ENCODE measurements around the gene BANF1. TPM values are rescaled to one million over a fixed set of nuclear protein-coding genes. Genes with fewer than 3 reads are reported as not detected.
A peak's percentile ranks its signal among the peaks of the same experiment; 100 is the strongest.

The BANF1 gene, protein sequence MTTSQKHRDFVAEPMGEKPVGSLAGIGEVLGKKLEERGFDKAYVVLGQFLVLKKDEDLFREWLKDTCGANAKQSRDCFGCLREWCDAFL
- total RNA-seq (2021) (386 and 513 TPM in 2 replicates), Bru-seq, nascent RNA (percentile 94 among the genes with signal in this experiment), BruChase-seq, experiment 1, labeled RNA remaining after a 2-hour chase (percentile 98 among the genes with signal in this experiment), BruChase-seq, experiment 2, labeled RNA remaining after a 6-hour chase (percentile 99 among the genes with signal in this experiment)
- long read RNA-seq, transcript BANF1-208 (3 exons, 1,135 nt) = minor isoform, 9 of 1,085 reads
- long read RNA-seq, transcript BANF1-202 (3 exons, 946 nt) = minor isoform, 75 of 1,085 reads
- long read RNA-seq, transcript BANF1-201 (3 exons, 1,155 nt) = major isoform, 498 of 1,085 reads
- long read RNA-seq, partial matches to known transcripts = 452 of 1,085 reads
- long read RNA-seq, other reads (novel, unspliced or antisense) = 47 of 1,085 reads

DNA sequence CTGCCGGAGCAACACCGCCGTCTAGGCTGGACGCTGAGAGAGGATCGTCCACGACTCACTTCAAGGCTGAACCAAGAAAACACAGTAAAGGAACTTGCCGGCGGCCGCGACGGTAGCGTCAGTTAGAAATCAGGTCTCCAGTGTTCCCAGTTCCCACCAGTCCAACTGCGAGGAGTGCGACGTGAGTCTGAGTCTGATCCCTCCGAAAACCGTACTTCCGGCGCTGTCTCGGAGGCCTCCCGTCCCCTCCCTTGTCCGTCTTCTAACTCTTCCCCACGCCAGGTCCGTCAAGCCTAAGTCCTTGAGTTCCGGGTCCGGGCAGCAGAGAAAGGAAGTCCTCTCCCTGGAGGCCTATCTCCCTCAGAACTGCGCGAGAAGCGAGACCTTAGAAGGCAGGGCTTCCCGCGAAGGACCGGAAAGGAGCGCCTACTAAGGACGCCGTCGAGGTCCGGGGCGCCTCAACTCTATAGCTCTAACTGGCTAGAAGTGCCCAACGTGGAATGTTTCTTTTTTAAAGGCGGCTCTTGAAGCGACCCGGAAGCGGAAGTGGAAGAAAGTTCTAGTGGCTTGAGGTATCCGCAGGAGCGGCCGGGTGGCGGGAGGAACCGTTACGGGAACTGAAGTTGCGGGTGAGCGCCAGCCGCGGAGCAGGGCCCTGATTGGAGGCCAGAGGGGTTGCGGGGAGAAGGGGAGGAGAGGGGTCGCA lies at the start of gene BANF1, which contains the start of gene EIF1AD:
TSS of gene BANF1 (plus strand) at position 562 of the 706 bp plus-strand sequence. CDS start 748 bp downstream, outside the sequence.
TSS of gene EIF1AD (minus strand) at position 216 of the 706 bp plus-strand sequence. CDS start 1,768 bp downstream, outside the sequence.
- peak within 1 kb of the TSS; percentile 90 for H3K4me3 ChIP-seq
- H3K9me3 ChIP-seq (ENCODE audit: insufficient read depth, low read depth) = no peaks in the 10 kb centered on the region
- no peaks in the 10 kb centered on the region for H3K9me2 ChIP-seq (ENCODE audit: insufficient read depth)
- BruUV-seq (replicated peaks) = no TSS peak
- TF ChIP-seq EZH2 (IDR thresholded peaks at IDR 0.05; ENCODE audit: low read depth) = no peak
- TF ChIP-seq, protein P1, sequence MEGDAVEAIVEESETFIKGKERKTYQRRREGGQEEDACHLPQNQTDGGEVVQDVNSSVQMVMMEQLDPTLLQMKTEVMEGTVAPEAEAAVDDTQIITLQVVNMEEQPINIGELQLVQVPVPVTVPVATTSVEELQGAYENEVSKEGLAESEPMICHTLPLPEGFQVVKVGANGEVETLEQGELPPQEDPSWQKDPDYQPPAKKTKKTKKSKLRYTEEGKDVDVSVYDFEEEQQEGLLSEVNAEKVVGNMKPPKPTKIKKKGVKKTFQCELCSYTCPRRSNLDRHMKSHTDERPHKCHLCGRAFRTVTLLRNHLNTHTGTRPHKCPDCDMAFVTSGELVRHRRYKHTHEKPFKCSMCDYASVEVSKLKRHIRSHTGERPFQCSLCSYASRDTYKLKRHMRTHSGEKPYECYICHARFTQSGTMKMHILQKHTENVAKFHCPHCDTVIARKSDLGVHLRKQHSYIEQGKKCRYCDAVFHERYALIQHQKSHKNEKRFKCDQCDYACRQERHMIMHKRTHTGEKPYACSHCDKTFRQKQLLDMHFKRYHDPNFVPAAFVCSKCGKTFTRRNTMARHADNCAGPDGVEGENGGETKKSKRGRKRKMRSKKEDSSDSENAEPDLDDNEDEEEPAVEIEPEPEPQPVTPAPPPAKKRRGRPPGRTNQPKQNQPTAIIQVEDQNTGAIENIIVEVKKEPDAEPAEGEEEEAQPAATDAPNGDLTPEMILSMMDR (conservative IDR thresholded peaks at IDR 0.05) = no peak
- peaks cover 51% of the 10 kb centered on the region for H3K79me2 ChIP-seq (ENCODE audit: low read depth)
- H3K27ac ChIP-seq = peak within 1 kb of the TSS; percentile 78
- ChIA-PET CTCF (interaction anchor here (0.6 to 1.1 kb wide), 6 partner anchors 20 to 442 kb away, joined by 3 to 12 read pairs (median 4); partner anchors contain the start of gene MUS81), POLR2A (ENCODE audit: unreplicated experiment) (interaction anchor here (0.5 to 1.4 kb wide), 5 partner anchors 9 to 200 kb away, joined by 5 to 12 read pairs (median 11); partner anchors contain the start of genes EFEMP2, FIBP and FOSL1)
- H2AFZ ChIP-seq = peak within 1 kb of the TSS; percentile 88
- no peaks in the 10 kb centered on the region for H3K27me3 ChIP-seq (ENCODE audit: insufficient read depth, low read depth)
- H4K20me1 ChIP-seq (ENCODE audit: insufficient read depth) = peaks cover 7% of the 10 kb centered on the region; the same call in 1 of the 2 replicates
- H3K4me2 ChIP-seq = peak within 1 kb of the TSS; percentile 99
- peaks cover 33% of the 10 kb centered on the region for H3K36me3 ChIP-seq (ENCODE audit: low read depth)
- peaks cover 14% of the 10 kb centered on the region for H3K4me1 ChIP-seq (replicated peaks; ENCODE audit: insufficient read depth)
- intact Hi-C loops (cut with micrococcal nuclease; ENCODE audit: unreplicated experiment) = loop anchor here (1.0 to 2.0 kb wide), 3 partner anchors 11 to 51 kb away; partner anchors contain the start of gene SF3B2
- DNase-seq = peak; percentile 94 to 97
- peaks cover 53% of the 10 kb centered on the region for H3F3A ChIP-seq (ENCODE audit: insufficient read depth, low read depth)

DNA sequence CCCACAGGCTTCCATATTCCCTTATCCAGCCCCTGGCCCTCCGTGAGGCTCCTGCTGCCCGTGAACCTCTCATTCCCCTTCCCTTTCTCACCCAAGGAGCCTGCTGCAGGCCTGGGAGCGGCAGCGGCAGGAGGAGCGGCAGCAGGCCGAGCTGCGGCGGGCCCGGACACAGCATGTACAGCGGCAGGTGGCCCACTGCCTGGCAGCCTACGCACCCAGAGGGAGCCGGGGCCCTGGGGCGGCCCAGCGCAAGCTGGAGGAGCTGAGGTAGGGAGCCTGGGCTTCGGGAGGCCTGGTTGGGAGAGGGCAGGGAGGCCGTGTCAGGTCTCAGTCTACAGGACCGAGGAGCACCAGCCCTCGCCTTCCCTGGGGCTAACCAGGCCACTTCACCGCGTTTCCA lies 48.8 kb upstream of the BANF1 start:
- TF ChIP-seq EZH2 (IDR thresholded peaks at IDR 0.05; ENCODE audit: low read depth) = no peak
- TF ChIP-seq, protein P1 (conservative IDR thresholded peaks at IDR 0.05) = no peak
- no peaks in the 10 kb centered on the region for H3K9me2 ChIP-seq (ENCODE audit: insufficient read depth)
- H3K4me3 ChIP-seq = no peak overlapping the region
- H3K4me1 ChIP-seq (replicated peaks; ENCODE audit: insufficient read depth) = no peaks in the 10 kb centered on the region
- POLR2A ChIA-PET (ENCODE audit: unreplicated experiment) = no interaction called here
- CTCF ChIA-PET = no interaction called here
- H3K27ac ChIP-seq = no peak overlapping the region
- no peaks in the 10 kb centered on the region for H3K27me3 ChIP-seq (ENCODE audit: insufficient read depth, low read depth)
- no peak overlapping the region for H3K4me2 ChIP-seq
- DNase-seq = no peak
- no TSS peak for BruUV-seq (replicated peaks)
- intact Hi-C loops (cut with micrococcal nuclease; ENCODE audit: unreplicated experiment) = no loop called here
- no peaks in the 10 kb centered on the region for H3K9me3 ChIP-seq (ENCODE audit: insufficient read depth, low read depth)
- H3K36me3 ChIP-seq (ENCODE audit: low read depth) = no peaks in the 10 kb centered on the region
- no peaks in the 10 kb centered on the region for H4K20me1 ChIP-seq (ENCODE audit: insufficient read depth)
- H3F3A ChIP-seq (ENCODE audit: insufficient read depth, low read depth) = no peaks in the 10 kb centered on the region
- H3K79me2 ChIP-seq (ENCODE audit: low read depth) = no peaks in the 10 kb centered on the region
- no peak overlapping the region for H2AFZ ChIP-seq

DNA sequence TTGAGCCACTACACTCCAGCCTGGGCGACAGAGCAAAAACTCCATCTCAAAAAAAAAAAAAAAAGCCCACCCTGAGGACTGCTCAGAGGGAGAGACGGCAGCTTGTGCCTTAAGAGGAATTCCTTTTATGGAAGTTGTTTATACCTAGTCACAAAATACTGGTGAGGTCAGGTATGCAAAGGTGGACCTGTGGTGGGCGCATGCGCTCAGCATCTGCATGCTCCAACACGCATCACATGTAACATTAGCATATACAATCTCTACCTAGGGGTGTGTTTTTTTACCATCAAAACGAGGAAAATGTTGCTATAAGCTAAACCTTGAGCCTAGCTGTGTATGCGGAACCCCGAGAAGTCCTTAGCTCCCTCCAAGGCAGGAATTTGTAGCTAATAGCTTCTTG lies 47.5 kb upstream of the BANF1 start:
- ChIA-PET POLR2A (ENCODE audit: unreplicated experiment) (no interaction called here), CTCF (interaction anchor here (0.6 kb wide), 2 partner anchors 56 to 152 kb away, joined by 3 to 11 read pairs; no protein-coding TSS in a partner anchor)
- H3K9me3 ChIP-seq (ENCODE audit: insufficient read depth, low read depth) = no peaks in the 10 kb centered on the region
- no peaks in the 10 kb centered on the region for H3K36me3 ChIP-seq (ENCODE audit: low read depth)
- H3K27ac ChIP-seq = no peak overlapping the region
- no peaks in the 10 kb centered on the region for H3K79me2 ChIP-seq (ENCODE audit: low read depth)
- no peaks in the 10 kb centered on the region for H4K20me1 ChIP-seq (ENCODE audit: insufficient read depth)
- intact Hi-C loops (cut with micrococcal nuclease; ENCODE audit: unreplicated experiment) = no loop called here
- H3K9me2 ChIP-seq (ENCODE audit: insufficient read depth) = no peaks in the 10 kb centered on the region
- H2AFZ ChIP-seq = no peak overlapping the region
- H3F3A ChIP-seq (ENCODE audit: insufficient read depth, low read depth) = no peaks in the 10 kb centered on the region
- no peak for DNase-seq
- BruUV-seq (replicated peaks) = no TSS peak
- no peak overlapping the region for H3K4me3 ChIP-seq
- H3K4me1 ChIP-seq (replicated peaks; ENCODE audit: insufficient read depth) = no peaks in the 10 kb centered on the region
- no peak for TF ChIP-seq EZH2 (IDR thresholded peaks at IDR 0.05; ENCODE audit: low read depth)
- TF ChIP-seq, protein P1 (conservative IDR thresholded peaks at IDR 0.05) = no peak
- no peak overlapping the region for H3K4me2 ChIP-seq
- H3K27me3 ChIP-seq (ENCODE audit: insufficient read depth, low read depth) = no peaks in the 10 kb centered on the region
